T-helper 22 cell (primary cell): ENCODE data around the gene NCL.
A peak's percentile ranks its signal among the peaks of the same experiment; 100 is the strongest.
"Not testable (repeated sequence)": the region's sequence is repeated elsewhere in the genome, so short reads cannot be mapped to it uniquely, and the experiment has no call there.

ENCODE experiments used
- DNase-seq: peaks from one replicate; pipeline ENCODE4 v3.0.0-alpha.2; 2020; ENCODE audit warnings: low read depth

Gene NCL

GRCh38 chr2:231405601-231406367 lies 58.5 kb downstream of the NCL start:
- peak; percentile 6 for DNase-seq

DNA sequence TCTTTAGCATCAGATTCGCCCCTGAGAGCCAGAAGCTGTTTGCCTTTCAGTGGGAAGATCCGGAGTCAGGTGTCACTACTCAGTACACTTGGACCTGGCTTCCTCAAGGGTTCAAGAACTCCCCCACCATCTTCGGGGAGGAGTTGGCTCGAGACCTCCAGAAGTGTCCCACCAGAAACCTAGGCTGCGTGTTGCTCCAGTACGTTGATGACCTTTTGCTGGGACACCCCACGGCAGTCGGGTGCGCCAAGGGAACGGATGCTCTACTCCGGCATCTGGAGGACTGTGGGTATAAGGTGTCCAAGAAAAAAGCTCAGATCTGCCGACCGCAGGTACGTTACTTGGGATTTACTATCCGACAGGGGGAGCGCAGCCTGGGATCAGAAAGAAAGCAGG lies 60.1 kb downstream of the NCL start:
- not testable (repeated sequence) for DNase-seq
